Fibroblast of lung (primary cell): ENCODE results near the gene WWC2.

Experiments used
- CTCF ChIP-seq, 2 donors: IDR thresholded peaks in 1 of 2; conservative IDR thresholded peaks in 1 of 2; 1 replicate in 1 of 2; 2 replicates in 1 of 2; pipeline ENCODE4 v1.5.1; 2011 to 2012; ENCODE audit warnings: low read length in 2 of 2, control low read depth in 1 of 2, inconsistent platforms in 1 of 2, low read depth in 1 of 2, mild to moderate bottlenecking in 1 of 2
- EZH2 ChIP-seq: IDR thresholded peaks from 2 replicates; pipeline ENCODE4 v1.5.1; 2012; ENCODE audit warnings: low read length, control low read depth, mild to moderate bottlenecking; ENCODE audit errors: missing control alignments

DNA sequence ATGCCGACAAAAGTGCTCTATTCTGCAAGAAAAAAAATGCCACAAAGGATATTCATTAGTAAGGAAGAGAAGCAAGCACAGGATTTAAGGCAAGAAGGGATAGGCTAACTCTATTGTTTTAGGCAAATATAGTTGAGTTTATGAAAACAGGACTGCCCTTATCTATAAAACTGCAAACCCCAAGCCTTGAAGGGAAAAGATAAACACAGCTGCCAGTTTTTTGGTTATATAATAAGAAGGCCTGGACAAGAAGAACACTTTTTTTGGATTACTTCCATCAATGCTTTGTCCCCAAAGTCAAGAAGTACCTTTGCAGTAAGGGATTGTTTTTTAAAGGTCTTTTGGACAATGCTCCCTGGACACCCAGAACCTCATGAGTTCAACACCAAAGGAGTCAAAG is 45.4 kb upstream of the WWC2 start:
- TF ChIP-seq CTCF (conservative IDR thresholded peaks at IDR 0.05 in 1 of 2, IDR thresholded peaks at IDR 0.05 in 1 of 2; ENCODE audit: low read depth in 1 of 2, low read length in 2 of 2): no peak
- no peak for TF ChIP-seq EZH2
